HG02678 (cell line): ENCODE data around the gene LPCAT3.

Source experiments
- ATAC-seq: cut with Tn5 transposase; IDR thresholded peaks from one replicate; pipeline ENCODE4 v1.9.1; 2021; ENCODE audit warnings: mild to moderate bottlenecking, moderate library complexity; ENCODE audit not compliant: unreplicated experiment

LPCAT3 gene

DNA sequence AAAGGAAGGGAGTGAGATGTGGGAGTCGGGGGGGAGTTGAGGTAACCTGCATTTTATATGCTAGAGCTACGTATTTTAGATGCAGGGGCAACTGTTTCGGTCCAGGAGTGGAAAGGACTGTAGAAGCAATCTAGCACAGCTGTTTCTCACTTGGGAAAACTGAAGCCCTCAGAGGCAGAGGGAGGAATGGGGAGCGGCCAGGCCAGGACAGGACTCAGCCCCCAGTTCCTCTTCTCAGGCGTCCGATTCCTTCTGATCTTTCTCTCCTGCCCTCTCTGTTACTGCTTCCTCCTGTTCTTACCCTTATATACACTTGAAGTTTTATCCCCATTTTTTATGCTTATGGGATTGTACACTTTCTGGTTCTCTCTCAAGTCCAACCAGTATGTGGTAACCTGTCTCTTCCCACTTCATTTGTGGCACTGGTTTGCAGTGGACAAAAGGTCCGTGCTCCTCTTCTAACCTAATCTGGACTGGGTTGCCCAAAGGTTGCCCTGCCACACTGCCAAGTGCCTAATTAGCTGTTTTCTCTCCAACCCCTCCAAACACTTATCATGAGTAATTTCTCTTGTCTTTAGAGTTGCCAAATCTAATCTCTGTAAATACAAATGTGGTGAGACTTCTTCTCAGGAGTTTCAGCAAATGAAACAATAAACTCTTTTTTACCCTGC lies 16.2 kb downstream of the LPCAT3 start:
- no peak for ATAC-seq

- ATAC-seq = no peak
These were observed 19.4 kb downstream of the LPCAT3 start for GRCh38 chr12:6998715-6999451.

DNA sequence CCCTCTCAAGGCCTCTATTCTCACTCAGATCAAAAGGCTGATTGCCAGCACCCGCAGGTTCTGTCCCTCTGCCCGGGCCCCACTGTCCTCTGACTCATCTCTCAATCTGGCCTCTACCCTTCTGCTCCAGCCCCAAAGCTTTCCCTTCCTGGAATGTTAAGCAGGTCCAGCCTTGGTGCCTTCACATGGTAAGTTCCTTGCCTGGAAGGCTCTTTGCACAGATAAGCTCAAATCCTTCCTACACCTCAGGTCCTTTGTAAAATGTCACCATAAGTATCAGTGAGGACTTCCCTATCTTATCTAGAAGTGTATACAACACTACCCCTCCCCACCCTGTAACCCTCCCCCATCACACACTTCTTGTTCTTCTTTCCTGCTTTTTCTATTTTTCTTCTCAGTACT lies 22.2 kb downstream of the LPCAT3 start:
- no peak for ATAC-seq

DNA sequence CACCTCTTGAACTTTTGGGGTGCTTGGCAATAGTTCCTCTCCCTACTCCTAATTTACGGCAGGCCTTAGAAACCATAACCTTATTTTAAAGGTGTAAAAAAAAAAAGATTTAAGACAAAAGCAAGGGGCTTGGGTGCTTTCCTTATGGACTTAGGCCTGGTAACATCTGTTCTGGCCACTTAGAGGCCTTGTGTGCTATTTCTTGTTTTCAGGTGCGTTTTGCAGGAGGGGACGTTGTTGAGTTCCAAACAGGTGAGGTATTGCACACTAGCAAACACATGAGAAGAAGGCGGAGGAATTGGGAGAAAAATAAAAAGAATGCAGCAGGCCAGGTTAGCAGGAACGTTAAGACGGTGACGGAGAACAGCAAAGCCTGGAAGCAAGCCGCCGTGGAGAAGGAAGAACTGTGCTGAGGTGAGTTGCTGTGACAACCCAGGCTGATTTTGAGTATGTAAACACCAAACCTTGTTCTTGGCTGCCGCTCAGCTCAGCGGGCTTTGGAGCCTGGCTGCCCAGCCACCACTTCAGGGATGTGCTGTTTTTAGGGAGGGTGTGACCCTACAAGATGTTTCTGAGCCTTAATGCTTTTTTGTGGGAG lies 30.2 kb downstream of the LPCAT3 start:
- no peak for ATAC-seq

- no peak for ATAC-seq
These were observed 35.7 kb downstream of the LPCAT3 start for GRCh38 chr12:6982532-6982931.

DNA sequence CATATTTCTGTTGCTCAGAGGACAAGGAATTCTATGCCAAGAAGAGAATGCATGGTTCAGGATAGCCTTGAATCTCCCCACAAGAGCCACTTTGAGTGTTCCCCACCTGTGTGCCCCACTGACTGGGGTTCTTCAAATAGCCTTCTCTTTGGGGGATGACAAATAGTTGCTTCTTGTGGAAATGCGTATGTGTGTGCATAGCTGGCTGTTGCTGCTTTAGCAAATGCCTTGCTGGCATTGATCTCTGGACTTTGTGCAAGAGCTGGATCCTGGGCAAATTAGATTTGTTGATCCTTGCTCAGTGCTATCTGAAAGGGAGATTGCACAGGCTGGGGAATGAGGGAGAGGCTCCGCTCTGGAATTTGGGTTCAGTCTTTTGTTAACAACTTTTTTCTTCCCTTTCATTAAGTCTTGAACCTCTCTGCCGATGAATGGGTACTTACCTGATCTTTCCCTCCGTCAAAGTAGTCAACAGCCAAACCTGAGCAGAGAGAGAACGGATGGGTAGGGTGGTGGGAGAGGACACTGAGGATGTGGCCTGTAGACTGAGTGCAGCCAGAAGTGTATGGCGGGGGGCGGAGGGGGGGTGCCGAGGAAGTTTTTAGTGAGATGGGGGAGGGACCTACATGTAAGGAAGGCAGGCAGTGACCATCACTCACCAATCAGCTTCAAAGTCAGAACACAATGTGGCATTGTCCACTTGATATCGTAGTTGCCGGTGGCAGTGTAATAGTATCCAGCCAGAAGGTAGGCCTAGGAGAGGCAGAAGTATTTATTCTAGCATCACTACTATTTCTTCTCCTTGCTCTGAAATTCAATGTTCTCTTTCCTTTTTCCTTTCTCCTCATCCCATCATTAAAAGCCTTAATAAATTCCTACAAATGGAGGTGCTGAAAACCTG lies 36.9 kb downstream of the LPCAT3 start:
- no peak for ATAC-seq

DNA sequence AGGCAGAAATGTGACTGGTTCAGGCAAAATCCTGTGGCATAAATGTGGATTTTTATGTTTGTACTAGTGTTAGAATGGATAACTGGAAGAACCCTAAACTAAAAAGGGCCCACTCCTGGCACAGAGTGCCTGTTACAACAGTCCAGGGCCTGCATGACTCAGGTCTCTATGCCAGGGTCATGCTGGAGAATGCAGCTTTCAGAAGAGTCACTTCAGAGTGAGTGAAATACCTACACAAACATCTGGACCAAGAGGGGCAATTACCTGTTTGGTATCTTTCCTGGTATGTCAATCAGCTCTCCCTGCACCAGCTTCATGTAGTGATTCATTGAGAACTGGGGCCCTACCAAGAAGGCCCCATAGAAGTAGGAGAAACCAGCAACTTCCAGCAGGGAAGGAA lies 37.5 kb downstream of the LPCAT3 start:
- ATAC-seq = no peak

DNA sequence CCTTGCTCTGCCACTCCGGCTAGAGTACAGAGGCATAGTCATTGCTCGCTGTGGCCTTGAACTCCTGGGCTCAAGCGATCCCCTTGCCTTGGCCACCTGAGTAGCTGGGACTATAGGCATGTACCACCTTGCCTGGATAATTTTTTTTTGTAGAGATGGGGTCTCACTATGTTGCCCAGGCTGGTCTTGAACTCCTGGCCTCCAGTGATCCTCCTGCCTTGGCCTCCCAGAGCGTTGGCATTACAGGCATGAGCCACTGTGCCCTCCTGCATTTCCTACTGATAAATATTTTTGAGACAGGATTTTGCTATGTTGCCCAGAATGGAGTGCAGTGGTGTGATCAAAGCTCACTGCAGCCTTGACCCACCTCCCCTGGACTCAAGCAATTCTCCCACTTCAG lies 38.2 kb downstream of the LPCAT3 start:
- ATAC-seq = no peak

DNA sequence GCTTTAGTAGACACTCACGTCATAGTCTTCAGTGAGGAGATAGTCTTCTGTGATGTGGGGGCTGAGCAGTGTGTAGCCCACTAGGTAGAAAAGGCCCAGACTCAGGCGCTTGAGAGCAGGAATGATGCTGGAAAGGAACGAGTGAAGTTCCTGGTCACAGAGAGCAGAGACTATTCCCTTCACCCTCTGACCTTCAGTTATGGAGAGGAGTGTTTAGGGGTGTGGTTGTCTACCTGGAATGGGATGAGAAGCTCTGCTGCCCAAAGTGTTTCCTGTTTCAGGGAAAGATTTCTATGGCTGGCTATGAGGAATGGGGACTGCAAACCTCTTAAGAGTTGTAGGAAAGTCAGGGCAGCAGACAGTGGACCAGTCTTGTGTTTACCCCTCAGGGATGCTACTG lies 38.8 kb downstream of the LPCAT3 start:
- ATAC-seq = no peak

- no peak for ATAC-seq
These were observed 39.3 kb downstream of the LPCAT3 start for GRCh38 chr12:6979021-6979420.

DNA sequence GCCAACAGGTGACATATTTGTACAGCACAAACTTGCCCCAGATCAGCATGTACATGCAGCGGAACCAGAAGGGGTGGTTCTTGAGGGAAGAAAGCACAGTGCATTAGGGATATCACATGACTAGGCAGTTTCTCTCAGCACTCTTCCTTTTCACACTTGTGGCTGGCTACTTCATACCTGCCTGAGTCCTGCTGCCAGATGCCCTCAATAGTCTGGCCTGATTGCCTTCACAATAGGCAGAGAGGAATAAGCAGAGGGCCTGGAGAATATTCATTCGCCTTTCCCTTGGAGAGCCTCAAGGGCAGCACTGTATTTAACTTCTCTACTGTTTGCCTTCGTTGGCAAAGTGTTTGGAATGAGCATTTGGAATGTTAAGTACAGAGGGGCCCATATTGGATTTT lies 39.7 kb downstream of the LPCAT3 start:
- ATAC-seq = no peak

GRCh38 chr12:6978188-6978587 lies 40.1 kb downstream of the LPCAT3 start:
- ATAC-seq = no peak

DNA sequence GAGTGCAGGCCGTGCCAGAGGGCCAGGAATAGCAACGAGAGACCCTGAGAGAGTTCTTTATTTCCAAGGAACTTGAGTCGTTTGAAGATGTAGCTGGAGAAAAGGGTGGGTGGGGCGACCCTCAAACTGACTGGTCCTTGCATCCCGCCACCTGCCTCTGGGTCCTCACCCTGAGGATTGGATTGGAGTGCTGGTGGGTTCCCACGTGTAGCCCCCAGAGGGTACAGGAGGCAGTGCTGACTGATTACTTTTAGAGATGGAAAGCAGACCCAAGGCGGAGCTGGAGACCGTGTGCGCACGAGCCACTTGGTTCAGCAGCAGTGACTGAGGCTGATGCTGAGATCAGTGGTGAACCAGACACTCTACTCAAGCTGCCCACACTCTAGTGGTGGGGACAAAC lies 40.6 kb downstream of the LPCAT3 start:
- no peak for ATAC-seq

DNA sequence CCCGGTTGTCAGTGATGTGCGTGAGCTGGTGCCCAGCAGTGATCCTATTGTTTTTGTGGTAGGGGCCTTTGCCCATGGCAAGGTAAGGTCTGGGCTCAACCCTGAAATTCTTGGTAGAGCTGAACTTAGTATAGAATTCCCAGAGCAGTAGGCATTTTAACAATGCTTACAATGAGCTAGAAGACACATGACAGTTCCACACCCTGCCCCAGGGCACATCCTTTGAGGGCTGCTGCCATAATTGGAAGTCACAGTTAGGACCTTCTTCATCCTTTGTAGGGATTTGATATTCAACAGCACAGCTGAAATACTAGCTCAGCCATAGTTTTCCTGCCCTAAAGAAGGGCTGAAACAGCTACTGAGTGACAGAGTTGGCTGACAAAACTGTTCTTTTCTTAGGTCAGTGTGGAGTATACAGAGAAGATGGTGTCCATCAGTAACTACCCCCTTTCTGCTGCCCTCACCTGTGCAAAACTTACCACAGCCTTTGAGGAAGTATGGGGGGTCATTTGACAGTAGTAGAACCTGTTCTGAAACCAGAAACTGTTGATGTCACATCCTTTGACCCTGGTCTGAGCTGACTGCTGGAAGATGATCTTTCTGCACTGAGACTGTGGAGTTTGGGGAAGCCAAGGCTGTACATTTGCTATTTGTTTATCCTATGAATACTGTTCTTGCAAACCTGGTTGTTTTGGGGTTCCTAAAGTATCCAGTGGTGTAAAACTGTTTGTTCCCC lies 42.8 kb downstream of the LPCAT3 start:
- ATAC-seq = no peak

DNA sequence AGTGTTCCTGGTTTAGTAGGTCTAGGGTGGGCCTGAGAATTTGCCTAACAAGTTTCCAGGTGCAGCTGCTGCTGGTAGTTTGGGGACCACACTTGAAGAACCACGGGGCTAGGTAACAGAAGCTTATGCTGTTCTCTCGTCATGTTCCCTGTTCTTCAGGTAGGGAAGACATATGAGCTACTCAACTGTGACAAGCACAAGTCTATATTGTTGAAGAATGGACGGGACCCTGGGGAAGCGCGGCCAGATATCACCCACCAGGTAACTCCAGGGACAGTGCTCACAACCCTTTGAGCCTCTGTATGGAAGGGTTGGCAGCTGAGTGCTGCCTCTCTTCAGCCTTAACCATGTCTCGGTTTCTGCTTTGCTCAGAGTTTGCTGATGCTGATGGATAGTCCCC lies 44.1 kb downstream of the LPCAT3 start:
- ATAC-seq = no peak

DNA sequence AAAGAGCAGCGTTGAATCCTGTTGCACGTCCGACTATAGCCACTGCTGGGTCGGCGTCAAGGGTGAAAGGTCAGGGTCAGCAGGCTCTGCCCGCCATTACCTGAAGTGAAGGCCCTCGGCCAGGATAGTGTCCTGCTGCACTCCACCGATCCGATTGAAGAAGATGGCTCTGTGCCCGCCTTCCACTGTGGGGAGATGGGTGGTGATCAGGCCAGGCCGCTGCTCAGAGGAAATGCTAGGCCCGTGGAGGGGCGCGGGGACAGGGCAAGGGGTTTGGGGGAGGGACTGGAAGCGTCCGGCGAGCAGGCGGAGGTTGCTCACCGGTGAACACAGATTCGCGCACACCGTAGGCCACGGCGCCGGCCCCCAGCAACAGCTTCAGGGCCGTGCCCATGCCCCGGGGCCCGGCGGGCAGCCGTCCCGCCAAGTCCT lies 48.2 kb downstream of the LPCAT3 start:
- ATAC-seq = peak; percentile 9

- ATAC-seq = no peak
These were observed 49.9 kb downstream of the LPCAT3 start for GRCh38 chr12:6968426-6968825.

DNA sequence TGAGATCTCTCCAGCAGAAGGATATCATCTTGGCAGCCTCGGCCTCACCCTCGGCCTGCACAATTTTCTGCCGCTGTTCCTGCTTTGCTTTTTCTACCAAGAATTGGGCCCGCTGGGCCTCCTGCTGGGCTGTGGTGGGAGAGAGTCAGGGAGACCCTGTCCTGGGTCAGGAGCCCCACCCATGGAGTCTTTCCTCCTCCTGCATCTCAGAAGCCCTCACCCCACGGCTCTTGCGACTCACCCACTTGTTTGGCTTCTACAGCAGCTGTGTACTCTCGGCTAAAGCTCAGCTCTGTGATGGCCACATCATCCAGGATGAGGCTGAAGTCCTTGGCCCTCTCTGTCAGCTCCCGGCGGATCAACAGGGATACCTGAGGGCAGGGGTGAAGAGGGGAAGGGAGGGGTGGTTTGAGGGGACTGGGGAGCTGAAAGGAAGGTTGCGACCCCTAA lies 50.6 kb downstream of the LPCAT3 start:
- no peak for ATAC-seq

- ATAC-seq = no peak
These were observed 51.9 kb downstream of the LPCAT3 start for GRCh38 chr12:6966351-6966750.

DNA sequence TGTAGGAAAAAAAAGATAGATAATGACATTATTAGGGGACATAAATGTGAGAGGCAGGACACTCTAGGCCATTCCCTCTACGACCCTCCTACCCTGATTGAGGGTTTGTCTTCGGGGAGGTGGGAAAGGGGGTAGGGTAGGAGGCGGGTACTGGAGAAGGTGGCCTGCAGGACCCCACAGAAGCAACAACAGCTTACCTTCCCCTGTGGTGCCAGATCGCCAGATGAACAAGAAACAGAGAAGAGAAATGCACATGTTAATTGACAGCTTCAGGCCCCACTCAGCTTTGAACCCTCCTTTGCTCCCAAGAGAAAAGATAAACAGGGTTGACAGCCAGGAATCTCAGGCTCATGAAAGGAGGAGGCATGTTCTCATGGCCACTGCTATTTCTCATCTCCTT lies 52.6 kb downstream of the LPCAT3 start:
- no peak for ATAC-seq
